ENCODE results near the gene ACTR10. TPM values are rescaled to one million over a fixed set of nuclear protein-coding genes. Genes with fewer than 3 reads are reported as not detected.

ACTR10 gene
- total RNA-seq, 1 experiment from 2014 or later, result 30.9 TPM

DNA sequence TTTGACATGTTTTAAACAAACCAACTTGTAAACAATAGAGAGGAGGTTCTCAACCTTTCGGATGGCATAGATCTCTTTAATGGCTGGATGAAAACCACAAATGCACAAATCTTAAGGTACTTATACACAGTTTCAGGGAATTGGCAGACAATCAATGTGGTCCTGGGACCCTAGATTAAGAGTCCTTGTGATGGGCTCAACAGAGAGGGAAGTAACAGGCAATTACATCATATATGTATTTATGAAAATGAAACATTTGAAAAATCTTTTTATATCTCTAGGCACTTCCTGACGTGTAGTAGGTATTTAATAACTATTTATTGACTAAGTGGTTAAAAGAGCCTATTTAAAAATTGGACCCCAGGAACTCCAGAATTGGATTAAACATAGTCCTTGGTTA, 897 bp downstream of the ACTR10 start:
- Mint-ChIP-seq H3K9me3 (no peaks in the 10 kb centered on the region), H3K27me3 (ENCODE audit: low read depth) (peaks cover 2% of the 10 kb centered on the region), H3K27ac (peak overlapping the region; percentile 67), H3K36me3 (no peaks in the 10 kb centered on the region), H3K4me3 (peak overlapping the region; percentile 96), H3K4me1 (peaks cover 12% of the 10 kb centered on the region)
- no peak for ATAC-seq
- CTCF ChIA-PET, result no interaction called here
- DNase-seq (ENCODE audit: low spot score), result no peak
- POLR2A ChIA-PET, result interaction anchor here (1.1 kb wide), 1 partner anchor 26 kb away, joined by 3 read pairs; no protein-coding TSS in a partner anchor
- TF ChIP-seq, protein P1, sequence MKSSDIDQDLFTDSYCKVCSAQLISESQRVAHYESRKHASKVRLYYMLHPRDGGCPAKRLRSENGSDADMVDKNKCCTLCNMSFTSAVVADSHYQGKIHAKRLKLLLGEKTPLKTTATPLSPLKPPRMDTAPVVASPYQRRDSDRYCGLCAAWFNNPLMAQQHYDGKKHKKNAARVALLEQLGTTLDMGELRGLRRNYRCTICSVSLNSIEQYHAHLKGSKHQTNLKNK (CRISPR knock-in tag; IDR thresholded peaks at IDR 0.05), result no peak
- no peak for TF ChIP-seq NFATC4 (CRISPR knock-in tag; IDR thresholded peaks at IDR 0.05)
- TF ChIP-seq SMAD3 (CRISPR knock-in tag; IDR thresholded peaks at IDR 0.05; ENCODE audit: borderline replicate concordance), result no peak
- TF ChIP-seq, protein P2, sequence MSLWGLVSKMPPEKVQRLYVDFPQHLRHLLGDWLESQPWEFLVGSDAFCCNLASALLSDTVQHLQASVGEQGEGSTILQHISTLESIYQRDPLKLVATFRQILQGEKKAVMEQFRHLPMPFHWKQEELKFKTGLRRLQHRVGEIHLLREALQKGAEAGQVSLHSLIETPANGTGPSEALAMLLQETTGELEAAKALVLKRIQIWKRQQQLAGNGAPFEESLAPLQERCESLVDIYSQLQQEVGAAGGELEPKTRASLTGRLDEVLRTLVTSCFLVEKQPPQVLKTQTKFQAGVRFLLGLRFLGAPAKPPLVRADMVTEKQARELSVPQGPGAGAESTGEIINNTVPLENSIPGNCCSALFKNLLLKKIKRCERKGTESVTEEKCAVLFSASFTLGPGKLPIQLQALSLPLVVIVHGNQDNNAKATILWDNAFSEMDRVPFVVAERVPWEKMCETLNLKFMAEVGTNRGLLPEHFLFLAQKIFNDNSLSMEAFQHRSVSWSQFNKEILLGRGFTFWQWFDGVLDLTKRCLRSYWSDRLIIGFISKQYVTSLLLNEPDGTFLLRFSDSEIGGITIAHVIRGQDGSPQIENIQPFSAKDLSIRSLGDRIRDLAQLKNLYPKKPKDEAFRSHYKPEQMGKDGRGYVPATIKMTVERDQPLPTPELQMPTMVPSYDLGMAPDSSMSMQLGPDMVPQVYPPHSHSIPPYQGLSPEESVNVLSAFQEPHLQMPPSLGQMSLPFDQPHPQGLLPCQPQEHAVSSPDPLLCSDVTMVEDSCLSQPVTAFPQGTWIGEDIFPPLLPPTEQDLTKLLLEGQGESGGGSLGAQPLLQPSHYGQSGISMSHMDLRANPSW (CRISPR knock-in tag; conservative IDR thresholded peaks at IDR 0.05; ENCODE audit: low read depth), result no peak
- TF ChIP-seq, protein P3, sequence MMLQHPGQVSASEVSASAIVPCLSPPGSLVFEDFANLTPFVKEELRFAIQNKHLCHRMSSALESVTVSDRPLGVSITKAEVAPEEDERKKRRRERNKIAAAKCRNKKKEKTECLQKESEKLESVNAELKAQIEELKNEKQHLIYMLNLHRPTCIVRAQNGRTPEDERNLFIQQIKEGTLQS (CRISPR knock-in tag; conservative IDR thresholded peaks at IDR 0.05), result no peak

DNA sequence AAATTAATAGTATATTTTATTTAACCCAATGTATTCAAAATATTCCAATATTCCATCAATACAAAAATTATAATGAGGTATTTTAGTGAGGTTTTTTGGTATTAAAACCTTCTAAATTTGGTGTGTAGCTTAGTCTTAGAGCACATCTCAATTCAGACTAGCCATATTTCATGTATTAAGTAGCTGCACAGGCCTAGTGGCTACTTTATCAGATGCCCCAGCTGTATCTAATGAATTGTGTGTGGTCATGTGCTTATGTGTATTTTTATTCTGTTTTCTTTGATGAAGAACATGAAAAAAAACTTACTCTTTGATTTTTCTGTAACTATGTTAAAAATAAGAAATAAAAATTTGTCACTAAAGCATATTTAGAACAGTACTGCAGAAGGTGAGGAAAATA, 13.2 kb downstream of the ACTR10 start:
- ChIA-PET CTCF (no interaction called here), POLR2A (no interaction called here)
- Mint-ChIP-seq H3K27me3 (ENCODE audit: low read depth) (no peaks in the 10 kb centered on the region), H3K4me3 (no peak overlapping the region), H3K27ac (no peak overlapping the region), H3K4me1 (no peaks in the 10 kb centered on the region), H3K9me3 (peaks cover 4% of the 10 kb centered on the region), H3K36me3 (peaks cover 17% of the 10 kb centered on the region)
- no peak for TF ChIP-seq KAT7 (CRISPR knock-in tag; IDR thresholded peaks at IDR 0.05; ENCODE audit: borderline replicate concordance)
- ATAC-seq (no peak), DNase-seq (ENCODE audit: low spot score) (no peak)

DNA sequence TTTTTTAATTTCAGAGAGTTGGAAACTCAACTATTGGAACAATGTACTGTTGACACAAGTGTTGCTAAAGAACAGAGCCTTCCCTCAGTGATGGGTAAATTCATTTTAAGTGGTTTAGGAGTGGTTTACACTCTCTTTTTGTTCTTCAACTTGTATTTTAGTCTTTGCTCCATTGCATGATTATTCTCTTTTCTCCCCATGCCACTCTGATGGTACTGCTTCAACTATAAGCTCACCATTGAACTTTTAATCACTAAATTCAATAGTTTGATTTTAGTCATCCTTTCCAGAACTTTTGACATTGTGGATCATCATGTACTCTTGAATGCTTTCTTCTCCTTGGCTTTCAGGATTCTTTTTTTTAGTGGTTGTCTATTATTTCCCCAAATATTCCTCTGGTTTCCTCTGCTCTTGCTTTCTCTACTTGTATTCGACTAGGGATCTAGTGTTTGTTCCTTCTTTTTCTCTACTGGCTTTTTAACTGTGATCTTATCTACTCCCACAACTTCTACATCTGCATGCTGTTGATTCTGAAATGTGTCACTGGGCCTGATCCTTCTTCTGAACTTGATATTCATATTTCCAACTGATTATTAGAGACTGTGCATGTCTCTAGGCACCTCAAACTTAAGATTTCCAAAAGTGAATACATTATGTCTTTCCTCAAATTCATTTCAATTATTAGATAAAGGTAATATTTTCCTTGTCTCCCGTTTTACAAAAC, 15.4 kb downstream of the ACTR10 start:
- DNase-seq (ENCODE audit: low spot score) (no peak), ATAC-seq (no peak)
- no peaks in the 10 kb centered on the region for H3K27me3 Mint-ChIP-seq (ENCODE audit: low read depth)
- no peaks in the 10 kb centered on the region for H3K4me1 Mint-ChIP-seq
- POLR2A ChIA-PET, result interaction anchor here (1.2 kb wide), 1 partner anchor 29 kb away, joined by 3 read pairs; the partner anchor contains the start of gene PSMA3
- TF ChIP-seq ZNF263 (CRISPR knock-in tag; IDR thresholded peaks at IDR 0.05; ENCODE audit: low read depth) (no peak), TP53 (CRISPR knock-in tag; IDR thresholded peaks at IDR 0.05) (no peak), GRHL2 (CRISPR knock-in tag; IDR thresholded peaks at IDR 0.05; ENCODE audit: insufficient replicate concordance, severe bottlenecking) (no peak), TEAD4 (CRISPR knock-in tag; IDR thresholded peaks at IDR 0.05) (no peak)
- TF ChIP-seq, protein P3 (CRISPR knock-in tag; conservative IDR thresholded peaks at IDR 0.05), result no peak
- H3K4me3 Mint-ChIP-seq, result no peak overlapping the region
- no peak overlapping the region for H3K27ac Mint-ChIP-seq
- H3K36me3 Mint-ChIP-seq, result peaks cover 17% of the 10 kb centered on the region
- peaks cover 4% of the 10 kb centered on the region for H3K9me3 Mint-ChIP-seq
- CTCF ChIA-PET, result no interaction called here

DNA sequence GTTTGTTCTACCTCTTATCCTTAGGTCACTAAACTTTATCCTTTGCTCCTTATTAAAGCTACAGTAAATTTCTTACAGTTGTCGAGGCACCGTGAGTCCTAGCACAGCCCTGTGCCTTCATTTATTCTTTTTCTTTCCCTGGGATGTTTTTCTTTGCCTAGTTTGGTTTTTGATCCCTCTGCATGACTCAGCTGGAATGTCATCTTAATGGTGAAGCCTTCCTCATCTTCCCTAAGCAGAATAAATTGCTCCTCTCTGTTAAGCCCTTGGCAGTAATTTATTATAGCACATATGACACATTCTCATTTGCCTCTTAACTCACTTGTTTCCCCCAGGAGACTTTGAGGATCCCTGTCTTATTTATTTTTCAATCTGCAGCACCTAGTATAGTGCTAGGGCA, 16.6 kb downstream of the ACTR10 start:
- Mint-ChIP-seq H3K9me3 (peaks cover 4% of the 10 kb centered on the region), H3K27me3 (ENCODE audit: low read depth) (no peaks in the 10 kb centered on the region), H3K4me3 (no peak overlapping the region), H3K4me1 (no peaks in the 10 kb centered on the region), H3K36me3 (peaks cover 12% of the 10 kb centered on the region), H3K27ac (peak overlapping the region; percentile 13; the same call in 1 of the 2 replicates)
- ATAC-seq, result no peak
- POLR2A ChIA-PET, result no interaction called here
- CTCF ChIA-PET, result no interaction called here
- no peak for DNase-seq (ENCODE audit: low spot score)
- TF ChIP-seq, protein P4, sequence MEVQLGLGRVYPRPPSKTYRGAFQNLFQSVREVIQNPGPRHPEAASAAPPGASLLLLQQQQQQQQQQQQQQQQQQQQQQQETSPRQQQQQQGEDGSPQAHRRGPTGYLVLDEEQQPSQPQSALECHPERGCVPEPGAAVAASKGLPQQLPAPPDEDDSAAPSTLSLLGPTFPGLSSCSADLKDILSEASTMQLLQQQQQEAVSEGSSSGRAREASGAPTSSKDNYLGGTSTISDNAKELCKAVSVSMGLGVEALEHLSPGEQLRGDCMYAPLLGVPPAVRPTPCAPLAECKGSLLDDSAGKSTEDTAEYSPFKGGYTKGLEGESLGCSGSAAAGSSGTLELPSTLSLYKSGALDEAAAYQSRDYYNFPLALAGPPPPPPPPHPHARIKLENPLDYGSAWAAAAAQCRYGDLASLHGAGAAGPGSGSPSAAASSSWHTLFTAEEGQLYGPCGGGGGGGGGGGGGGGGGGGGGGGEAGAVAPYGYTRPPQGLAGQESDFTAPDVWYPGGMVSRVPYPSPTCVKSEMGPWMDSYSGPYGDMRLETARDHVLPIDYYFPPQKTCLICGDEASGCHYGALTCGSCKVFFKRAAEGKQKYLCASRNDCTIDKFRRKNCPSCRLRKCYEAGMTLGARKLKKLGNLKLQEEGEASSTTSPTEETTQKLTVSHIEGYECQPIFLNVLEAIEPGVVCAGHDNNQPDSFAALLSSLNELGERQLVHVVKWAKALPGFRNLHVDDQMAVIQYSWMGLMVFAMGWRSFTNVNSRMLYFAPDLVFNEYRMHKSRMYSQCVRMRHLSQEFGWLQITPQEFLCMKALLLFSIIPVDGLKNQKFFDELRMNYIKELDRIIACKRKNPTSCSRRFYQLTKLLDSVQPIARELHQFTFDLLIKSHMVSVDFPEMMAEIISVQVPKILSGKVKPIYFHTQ (CRISPR knock-in tag; IDR thresholded peaks at IDR 0.05), result no peak
- TF ChIP-seq, protein P5, sequence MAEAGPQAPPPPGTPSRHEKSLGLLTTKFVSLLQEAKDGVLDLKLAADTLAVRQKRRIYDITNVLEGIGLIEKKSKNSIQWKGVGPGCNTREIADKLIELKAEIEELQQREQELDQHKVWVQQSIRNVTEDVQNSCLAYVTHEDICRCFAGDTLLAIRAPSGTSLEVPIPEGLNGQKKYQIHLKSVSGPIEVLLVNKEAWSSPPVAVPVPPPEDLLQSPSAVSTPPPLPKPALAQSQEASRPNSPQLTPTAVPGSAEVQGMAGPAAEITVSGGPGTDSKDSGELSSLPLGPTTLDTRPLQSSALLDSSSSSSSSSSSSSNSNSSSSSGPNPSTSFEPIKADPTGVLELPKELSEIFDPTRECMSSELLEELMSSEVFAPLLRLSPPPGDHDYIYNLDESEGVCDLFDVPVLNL (CRISPR knock-in tag; IDR thresholded peaks at IDR 0.05; ENCODE audit: borderline replicate concordance, low read depth), result no peak
- TF ChIP-seq, protein P6, sequence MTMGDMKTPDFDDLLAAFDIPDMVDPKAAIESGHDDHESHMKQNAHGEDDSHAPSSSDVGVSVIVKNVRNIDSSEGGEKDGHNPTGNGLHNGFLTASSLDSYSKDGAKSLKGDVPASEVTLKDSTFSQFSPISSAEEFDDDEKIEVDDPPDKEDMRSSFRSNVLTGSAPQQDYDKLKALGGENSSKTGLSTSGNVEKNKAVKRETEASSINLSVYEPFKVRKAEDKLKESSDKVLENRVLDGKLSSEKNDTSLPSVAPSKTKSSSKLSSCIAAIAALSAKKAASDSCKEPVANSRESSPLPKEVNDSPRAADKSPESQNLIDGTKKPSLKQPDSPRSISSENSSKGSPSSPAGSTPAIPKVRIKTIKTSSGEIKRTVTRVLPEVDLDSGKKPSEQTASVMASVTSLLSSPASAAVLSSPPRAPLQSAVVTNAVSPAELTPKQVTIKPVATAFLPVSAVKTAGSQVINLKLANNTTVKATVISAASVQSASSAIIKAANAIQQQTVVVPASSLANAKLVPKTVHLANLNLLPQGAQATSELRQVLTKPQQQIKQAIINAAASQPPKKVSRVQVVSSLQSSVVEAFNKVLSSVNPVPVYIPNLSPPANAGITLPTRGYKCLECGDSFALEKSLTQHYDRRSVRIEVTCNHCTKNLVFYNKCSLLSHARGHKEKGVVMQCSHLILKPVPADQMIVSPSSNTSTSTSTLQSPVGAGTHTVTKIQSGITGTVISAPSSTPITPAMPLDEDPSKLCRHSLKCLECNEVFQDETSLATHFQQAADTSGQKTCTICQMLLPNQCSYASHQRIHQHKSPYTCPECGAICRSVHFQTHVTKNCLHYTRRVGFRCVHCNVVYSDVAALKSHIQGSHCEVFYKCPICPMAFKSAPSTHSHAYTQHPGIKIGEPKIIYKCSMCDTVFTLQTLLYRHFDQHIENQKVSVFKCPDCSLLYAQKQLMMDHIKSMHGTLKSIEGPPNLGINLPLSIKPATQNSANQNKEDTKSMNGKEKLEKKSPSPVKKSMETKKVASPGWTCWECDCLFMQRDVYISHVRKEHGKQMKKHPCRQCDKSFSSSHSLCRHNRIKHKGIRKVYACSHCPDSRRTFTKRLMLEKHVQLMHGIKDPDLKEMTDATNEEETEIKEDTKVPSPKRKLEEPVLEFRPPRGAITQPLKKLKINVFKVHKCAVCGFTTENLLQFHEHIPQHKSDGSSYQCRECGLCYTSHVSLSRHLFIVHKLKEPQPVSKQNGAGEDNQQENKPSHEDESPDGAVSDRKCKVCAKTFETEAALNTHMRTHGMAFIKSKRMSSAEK (CRISPR knock-in tag; IDR thresholded peaks at IDR 0.05; ENCODE audit: borderline replicate concordance), result no peak

Measured in WTC11 (cell line).